OCI-LY7 (cell line): Measurements from ENCODE around the gene SWT1.

Source experiments
- CTCF ChIP-seq: fragments of 200-600 bp; sonication (generic); conservative IDR thresholded peaks from 2 replicates; pipeline ENCODE4 v1.5.1; 2014; ENCODE audit warnings: mild to moderate bottlenecking, antibody characterized with exemption, low read length, moderate library complexity, mixed read lengths
- EZH2phosphoT487 ChIP-seq: fragments of 200-600 bp; sonication (generic); IDR thresholded peaks from 2 replicates; pipeline ENCODE4 v1.6.1; 2018; ENCODE audit warnings: low read depth, borderline replicate concordance, mild to moderate bottlenecking, mixed run types, antibody characterized with exemption, low read length, moderate library complexity, mixed read lengths

DNA sequence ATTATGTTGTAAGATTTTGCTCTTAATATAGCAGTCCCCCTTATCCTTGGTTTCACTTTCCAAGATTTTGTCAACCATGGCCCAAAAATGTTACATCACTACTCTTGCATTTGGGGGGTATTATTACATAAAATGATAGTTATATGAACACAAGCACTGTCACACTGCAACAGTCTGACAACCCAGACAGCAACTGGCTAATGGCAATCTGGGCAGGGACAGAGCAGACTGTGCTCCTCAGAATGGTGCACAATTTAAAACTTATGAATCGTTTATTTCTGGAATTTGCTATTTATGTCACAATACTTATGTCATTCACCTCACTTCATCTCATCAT, 162.1 kb downstream of the SWT1 start:
- TF ChIP-seq CTCF: no peak
- no peak for TF ChIP-seq EZH2phosphoT487
